ENCODE measurements around the gene WDR89.
"Not testable (repeated sequence)": the region's sequence is repeated elsewhere in the genome, so short reads cannot be mapped to it uniquely, and the experiment has no call there.

Gene WDR89

GRCh38 chr14:63647696-63648410 lies 6.2 kb upstream of the WDR89 start:
- Histone ChIP-seq H3K4me1 (ENCODE audit: control insufficient read depth, insufficient read depth, low read length) (no peaks in the 10 kb centered on the region), H3K4me3 (ENCODE audit: low read length) (no peak overlapping the region), H3K36me3 (ENCODE audit: control insufficient read depth, insufficient read depth, low read length) (no peaks in the 10 kb centered on the region), H3K27ac (ENCODE audit: low read depth, low read length) (no peak overlapping the region), H3K9ac (ENCODE audit: low read length) (no peak overlapping the region), H3K27me3 (ENCODE audit: control insufficient read depth, insufficient read depth, low read length) (no peaks in the 10 kb centered on the region)

- Histone ChIP-seq H3K27me3 (ENCODE audit: control insufficient read depth, insufficient read depth, low read length) (no peaks in the 10 kb centered on the region), H3K4me1 (ENCODE audit: control insufficient read depth, insufficient read depth, low read length) (peaks cover 3% of the 10 kb centered on the region), H3K36me3 (ENCODE audit: control insufficient read depth, insufficient read depth, low read length) (no peaks in the 10 kb centered on the region), H3K9ac (ENCODE audit: low read length) (no peak overlapping the region), H3K4me3 (ENCODE audit: low read length) (no peak overlapping the region), H3K27ac (ENCODE audit: low read depth, low read length) (no peak overlapping the region)
Measured at GRCh38 chr14:63644741-63645140, 3.1 kb upstream of the WDR89 start.

DNA sequence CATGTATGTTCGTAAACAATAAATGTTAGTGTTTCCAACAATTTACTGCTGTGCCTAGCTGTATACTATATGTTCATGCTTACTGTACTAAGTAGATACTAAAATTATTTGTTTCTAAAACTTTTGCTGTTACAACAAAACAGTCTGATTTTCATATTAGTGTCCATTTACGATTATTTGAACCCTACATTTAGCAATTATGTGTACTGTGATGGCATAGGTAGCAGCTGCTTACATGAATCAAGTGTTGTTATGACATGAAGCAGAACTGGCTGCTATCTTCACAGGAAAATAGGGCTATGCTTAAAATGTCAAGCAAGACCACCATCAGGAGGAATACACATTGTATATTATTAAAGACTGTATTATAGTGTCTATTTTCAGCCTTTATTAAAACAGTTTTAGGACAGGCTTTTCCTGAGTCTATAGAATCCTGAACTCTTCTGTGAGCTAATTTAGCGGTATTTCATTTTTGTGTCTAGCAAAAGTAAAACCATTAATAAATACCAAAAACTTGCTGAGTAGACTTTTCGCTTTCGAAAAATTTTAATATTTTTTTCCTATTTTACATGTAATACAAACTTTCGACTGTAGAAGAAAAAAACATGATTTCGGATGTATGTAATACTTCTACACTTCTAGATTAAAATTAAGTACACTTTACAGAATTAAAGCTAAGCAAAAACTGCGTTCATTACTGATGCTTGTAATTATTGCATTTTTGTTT lies 1.1 kb upstream of the WDR89 start:
- peaks cover 3% of the 10 kb centered on the region for H3K4me1 ChIP-seq (ENCODE audit: control insufficient read depth, insufficient read depth, low read length)
- H3K27ac ChIP-seq (ENCODE audit: low read depth, low read length): peak overlapping the region; percentile 97
- H3K4me3 ChIP-seq (ENCODE audit: low read length): peak overlapping the region; percentile 90
- H3K36me3 ChIP-seq (ENCODE audit: control insufficient read depth, insufficient read depth, low read length): no peaks in the 10 kb centered on the region
- H3K27me3 ChIP-seq (ENCODE audit: control insufficient read depth, insufficient read depth, low read length): no peaks in the 10 kb centered on the region
- no peak overlapping the region for H3K9ac ChIP-seq (ENCODE audit: low read length)

DNA sequence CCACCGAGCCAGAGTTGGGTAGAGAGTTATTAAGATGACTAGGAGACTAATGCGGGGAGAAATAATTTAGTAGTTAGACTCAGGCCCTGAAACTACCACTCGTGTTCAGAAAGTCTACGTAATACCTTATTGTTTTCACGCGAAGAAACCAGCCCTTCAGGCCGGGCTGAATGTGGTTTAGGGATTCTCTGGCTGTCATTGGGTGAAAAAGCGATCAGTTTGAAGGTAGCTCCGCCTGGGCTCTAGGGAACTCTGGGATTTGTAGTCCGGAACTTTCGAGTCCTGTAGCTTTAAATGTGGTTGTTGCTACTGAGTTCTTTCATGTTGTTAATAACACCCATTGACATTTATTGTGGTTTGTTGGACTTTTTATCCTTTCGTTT lies 549 bp upstream of the WDR89 start:
- no peaks in the 10 kb centered on the region for H3K36me3 ChIP-seq (ENCODE audit: control insufficient read depth, insufficient read depth, low read length)
- peaks cover 3% of the 10 kb centered on the region for H3K4me1 ChIP-seq (ENCODE audit: control insufficient read depth, insufficient read depth, low read length)
- H3K4me3 ChIP-seq (ENCODE audit: low read length): peak overlapping the region; percentile 90
- H3K27ac ChIP-seq (ENCODE audit: low read depth, low read length): peak overlapping the region; percentile 97
- no peaks in the 10 kb centered on the region for H3K27me3 ChIP-seq (ENCODE audit: control insufficient read depth, insufficient read depth, low read length)
- H3K9ac ChIP-seq (ENCODE audit: low read length): no peak overlapping the region

DNA sequence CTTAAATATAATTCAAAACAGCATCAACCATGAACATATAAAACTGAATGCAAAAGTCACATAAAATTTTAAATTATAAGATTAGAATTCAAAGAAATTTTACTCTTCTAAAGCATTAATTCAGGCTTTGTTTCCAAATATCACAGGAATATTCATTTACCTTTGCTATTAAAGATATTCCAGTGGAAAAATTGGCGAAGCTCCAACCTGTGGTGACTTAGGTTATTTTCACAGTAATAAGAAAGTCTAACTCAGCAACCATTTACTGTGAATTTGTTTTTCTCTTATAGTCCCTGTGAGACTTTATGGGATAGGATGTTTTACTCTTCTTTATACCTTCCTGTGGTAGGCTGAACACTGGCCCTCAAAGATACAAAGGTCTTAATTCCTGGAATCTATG lies 3.2 kb downstream of the WDR89 start:
- peaks cover 3% of the 10 kb centered on the region for H3K4me1 ChIP-seq (ENCODE audit: control insufficient read depth, insufficient read depth, low read length)
- no peak overlapping the region for H3K9ac ChIP-seq (ENCODE audit: low read length)
- H3K27me3 ChIP-seq (ENCODE audit: control insufficient read depth, insufficient read depth, low read length): no peaks in the 10 kb centered on the region
- no peak overlapping the region for H3K4me3 ChIP-seq (ENCODE audit: low read length)
- H3K27ac ChIP-seq (ENCODE audit: low read depth, low read length): no peak overlapping the region
- no peaks in the 10 kb centered on the region for H3K36me3 ChIP-seq (ENCODE audit: control insufficient read depth, insufficient read depth, low read length)

DNA sequence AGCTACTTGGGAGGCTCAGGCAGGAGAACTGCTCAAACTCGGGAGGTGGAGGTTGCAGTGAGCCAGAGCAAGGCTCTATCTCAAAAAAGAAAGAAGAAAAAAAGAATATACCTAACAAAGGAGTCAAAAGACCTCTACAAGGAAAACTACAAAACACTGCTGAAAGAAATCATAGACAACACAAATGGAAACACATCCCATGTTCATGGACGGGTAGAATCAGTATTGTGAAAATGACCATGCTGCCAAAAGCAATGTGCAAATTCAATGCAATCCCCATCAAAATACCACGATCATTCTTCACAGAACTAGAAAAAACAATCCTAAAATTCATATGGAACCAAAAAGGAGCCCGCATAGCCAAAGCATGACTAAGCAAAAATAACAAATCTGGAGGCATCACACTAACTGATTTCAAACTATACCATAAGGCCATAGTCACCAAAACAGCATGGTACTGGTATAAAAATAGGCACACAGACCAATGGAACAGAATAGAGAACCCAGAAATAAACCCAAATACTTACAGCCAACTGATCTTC lies 5.5 kb downstream of the WDR89 start:
- not testable (repeated sequence) for H3K27ac ChIP-seq (ENCODE audit: low read depth, low read length); H3K4me3 ChIP-seq (ENCODE audit: low read length); H3K36me3 ChIP-seq (ENCODE audit: control insufficient read depth, insufficient read depth, low read length); H3K4me1 ChIP-seq (ENCODE audit: control insufficient read depth, insufficient read depth, low read length); H3K27me3 ChIP-seq (ENCODE audit: control insufficient read depth, insufficient read depth, low read length); H3K9ac ChIP-seq (ENCODE audit: low read length)

DNA sequence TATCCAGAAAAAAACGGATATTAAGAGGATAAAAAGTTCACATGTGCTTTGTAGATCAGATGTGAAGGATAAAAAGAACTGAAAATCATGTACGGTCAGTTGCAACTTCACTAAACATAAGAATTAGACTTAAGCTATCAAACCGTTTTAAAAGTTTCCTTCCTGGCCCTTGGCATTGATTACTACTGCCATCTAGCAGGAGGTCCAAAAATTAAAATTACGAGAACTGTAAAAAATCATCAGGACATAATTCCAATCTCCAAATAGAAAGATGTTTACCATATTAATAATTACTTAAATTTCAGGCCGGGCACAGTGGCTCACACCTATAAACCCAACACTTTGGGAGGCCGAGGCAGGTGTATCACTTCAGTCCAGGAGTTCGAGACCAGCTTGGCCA lies 7.9 kb downstream of the WDR89 start:
- no peak overlapping the region for H3K4me3 ChIP-seq (ENCODE audit: low read length)
- H3K36me3 ChIP-seq (ENCODE audit: control insufficient read depth, insufficient read depth, low read length): no peaks in the 10 kb centered on the region
- no peak overlapping the region for H3K9ac ChIP-seq (ENCODE audit: low read length)
- no peaks in the 10 kb centered on the region for H3K27me3 ChIP-seq (ENCODE audit: control insufficient read depth, insufficient read depth, low read length)
- no peaks in the 10 kb centered on the region for H3K4me1 ChIP-seq (ENCODE audit: control insufficient read depth, insufficient read depth, low read length)
- no peak overlapping the region for H3K27ac ChIP-seq (ENCODE audit: low read depth, low read length)

GRCh38 chr14:63632932-63633514 lies 8.6 kb downstream of the WDR89 start:
- H3K4me3 ChIP-seq (ENCODE audit: low read length): no peak overlapping the region
- H3K27ac ChIP-seq (ENCODE audit: low read depth, low read length): no peak overlapping the region
- H3K4me1 ChIP-seq (ENCODE audit: control insufficient read depth, insufficient read depth, low read length): no peaks in the 10 kb centered on the region
- no peak overlapping the region for H3K9ac ChIP-seq (ENCODE audit: low read length)
- H3K36me3 ChIP-seq (ENCODE audit: control insufficient read depth, insufficient read depth, low read length): no peaks in the 10 kb centered on the region
- H3K27me3 ChIP-seq (ENCODE audit: control insufficient read depth, insufficient read depth, low read length): no peaks in the 10 kb centered on the region

- H3K27ac ChIP-seq (ENCODE audit: low read depth, low read length): no peak overlapping the region
- no peak overlapping the region for H3K9ac ChIP-seq (ENCODE audit: low read length)
- H3K4me3 ChIP-seq (ENCODE audit: low read length): no peak overlapping the region
- no peaks in the 10 kb centered on the region for H3K27me3 ChIP-seq (ENCODE audit: control insufficient read depth, insufficient read depth, low read length)
- H3K36me3 ChIP-seq (ENCODE audit: control insufficient read depth, insufficient read depth, low read length): no peaks in the 10 kb centered on the region
- H3K4me1 ChIP-seq (ENCODE audit: control insufficient read depth, insufficient read depth, low read length): no peaks in the 10 kb centered on the region
Measured at GRCh38 chr14:63624701-63625100, 17.0 kb downstream of the WDR89 start.

GRCh38 chr14:63624203-63624602 lies 17.5 kb downstream of the WDR89 start:
- no peak overlapping the region for H3K4me3 ChIP-seq (ENCODE audit: low read length)
- no peaks in the 10 kb centered on the region for H3K4me1 ChIP-seq (ENCODE audit: control insufficient read depth, insufficient read depth, low read length)
- H3K9ac ChIP-seq (ENCODE audit: low read length): no peak overlapping the region
- no peaks in the 10 kb centered on the region for H3K36me3 ChIP-seq (ENCODE audit: control insufficient read depth, insufficient read depth, low read length)
- H3K27me3 ChIP-seq (ENCODE audit: control insufficient read depth, insufficient read depth, low read length): no peaks in the 10 kb centered on the region
- no peak overlapping the region for H3K27ac ChIP-seq (ENCODE audit: low read depth, low read length)

- not testable (repeated sequence) for H3K4me3 ChIP-seq (ENCODE audit: low read length); H3K9ac ChIP-seq (ENCODE audit: low read length); H3K27ac ChIP-seq (ENCODE audit: low read depth, low read length); H3K4me1 ChIP-seq (ENCODE audit: control insufficient read depth, insufficient read depth, low read length); H3K36me3 ChIP-seq (ENCODE audit: control insufficient read depth, insufficient read depth, low read length); H3K27me3 ChIP-seq (ENCODE audit: control insufficient read depth, insufficient read depth, low read length)
Measured at GRCh38 chr14:63621975-63622374, 19.7 kb downstream of the WDR89 start.

DNA sequence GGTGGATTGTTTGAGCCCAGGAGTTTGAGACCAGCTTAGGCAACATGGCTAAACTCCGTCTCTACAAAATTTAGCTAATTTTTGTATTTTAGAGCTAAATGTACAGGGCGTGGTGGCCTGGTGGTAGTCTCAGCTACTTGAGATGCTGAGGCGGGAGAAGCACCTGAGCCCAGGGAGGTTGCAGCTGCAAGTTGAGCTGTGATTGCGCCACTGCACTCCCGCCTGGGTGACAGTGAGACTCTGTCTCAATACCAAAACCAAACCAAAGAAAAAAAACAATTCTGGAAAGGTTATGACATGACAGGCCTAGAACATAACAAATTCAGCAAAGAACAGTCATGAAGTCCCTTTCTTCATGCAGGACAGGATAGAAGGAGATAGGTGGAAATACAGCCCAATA lies 25.7 kb downstream of the WDR89 start:
- Histone ChIP-seq H3K9ac (ENCODE audit: low read length) (no peak overlapping the region), H3K4me1 (ENCODE audit: control insufficient read depth, insufficient read depth, low read length) (no peaks in the 10 kb centered on the region), H3K27me3 (ENCODE audit: control insufficient read depth, insufficient read depth, low read length) (no peaks in the 10 kb centered on the region), H3K27ac (ENCODE audit: low read depth, low read length) (no peak overlapping the region), H3K4me3 (ENCODE audit: low read length) (no peak overlapping the region), H3K36me3 (ENCODE audit: control insufficient read depth, insufficient read depth, low read length) (no peaks in the 10 kb centered on the region)
